HCT116 (cell line): ENCODE data around the gene MAP3K4.

Source experiments
- CBX3 ChIP-seq: IDR thresholded peaks from 2 replicates; pipeline ENCODE4 v1.6.1; 2012; ENCODE audit warnings: low read depth
- CTCF ChIP-seq, 3 experiments: fragments of 200-600 bp in 1 of 3; sonication (generic) in 1 of 3; IDR thresholded peaks in 2 of 3; conservative IDR thresholded peaks in 1 of 3; 2 replicates each; pipeline ENCODE4 v1.5.1; 2012 to 2017; ENCODE audit warnings: low read depth in 2 of 3, low read length in 2 of 3, antibody characterized with exemption in 1 of 3, borderline replicate concordance in 1 of 3, control low read depth in 1 of 3, mild to moderate bottlenecking in 1 of 3, mixed read lengths in 1 of 3, mixed run types in 1 of 3, moderate library complexity in 1 of 3; ENCODE audit not compliant: insufficient read depth in 1 of 3

- TF ChIP-seq CTCF (IDR thresholded peaks at IDR 0.05 in 2 of 3, conservative IDR thresholded peaks at IDR 0.05 in 1 of 3; ENCODE audit: borderline replicate concordance in 1 of 3, insufficient read depth in 1 of 3, low read depth in 2 of 3, low read length in 2 of 3) (no peak), CBX3 (no peak)
Observed at GRCh38 chr6:161013695-161014094, 22.1 kb downstream of the MAP3K4 start.
